HUES48 (cell line): Measurements from ENCODE around the gene SOD2.
"Not testable (repeated sequence)": the region's sequence is repeated elsewhere in the genome, so short reads cannot be mapped to it uniquely, and the experiment has no call there.

Experiments
- H3K27ac ChIP-seq: one replicate; pipeline ENCODE4 v1.7.0; 2013; ENCODE audit warnings: low read depth, low read length, inconsistent platforms
- H3K27me3 ChIP-seq: 2 replicates; pipeline ENCODE4 v1.6.1; 2013; ENCODE audit warnings: mild to moderate bottlenecking, low read length; ENCODE audit not compliant: control insufficient read depth, insufficient read depth
- H3K36me3 ChIP-seq: 2 replicates; pipeline ENCODE4 v1.6.1; 2013; ENCODE audit warnings: low read length; ENCODE audit not compliant: control insufficient read depth, insufficient read depth
- H3K4me1 ChIP-seq: 2 replicates; pipeline ENCODE4 v1.6.1; 2013; ENCODE audit warnings: mild to moderate bottlenecking, low read length; ENCODE audit not compliant: control insufficient read depth, insufficient read depth
- H3K4me3 ChIP-seq: 2 replicates; pipeline ENCODE4 v1.5.1; 2013; ENCODE audit warnings: mild to moderate bottlenecking, low read depth, low read length
- H3K9ac ChIP-seq: 2 replicates; pipeline ENCODE4 v1.6.1; 2013; ENCODE audit warnings: mild to moderate bottlenecking, low read depth, low read length, moderate library complexity
- H3K9me3 ChIP-seq: 2 replicates; pipeline ENCODE4 v1.6.1; 2013; ENCODE audit warnings: low read length; ENCODE audit not compliant: control insufficient read depth, insufficient read depth

Gene SOD2

GRCh38 chr6:159693128-159693893 lies at the start of gene SOD2:
TSS of gene SOD2 (minus strand) at chr6:159693241. CDS start at chr6:159693167, 74 bp downstream.
- Histone ChIP-seq H3K9me3 (no peaks in the 10 kb centered on the region), H3K27me3 (no peaks in the 10 kb centered on the region), H3K4me1 (peaks cover 18% of the 10 kb centered on the region), H3K36me3 (peaks cover 12% of the 10 kb centered on the region), H3K4me3 (peak within 1 kb of the TSS; percentile 69), H3K9ac (peak within 1 kb of the TSS; percentile 92), H3K27ac (peak within 1 kb of the TSS; percentile 90)

GRCh38 chr6:159742165-159742564 lies 49.1 kb upstream of the SOD2 start:
- no peak overlapping the region for H3K27ac ChIP-seq
- no peak overlapping the region for H3K4me3 ChIP-seq
- no peaks in the 10 kb centered on the region for H3K4me1 ChIP-seq
- H3K27me3 ChIP-seq = no peaks in the 10 kb centered on the region
- no peaks in the 10 kb centered on the region for H3K9me3 ChIP-seq
- H3K9ac ChIP-seq = no peak overlapping the region
- peaks cover 100% of the 10 kb centered on the region for H3K36me3 ChIP-seq

GRCh38 chr6:159739341-159739740 lies 46.3 kb upstream of the SOD2 start:
- peaks cover 80% of the 10 kb centered on the region for H3K36me3 ChIP-seq
- no peaks in the 10 kb centered on the region for H3K4me1 ChIP-seq
- no peak overlapping the region for H3K27ac ChIP-seq

DNA sequence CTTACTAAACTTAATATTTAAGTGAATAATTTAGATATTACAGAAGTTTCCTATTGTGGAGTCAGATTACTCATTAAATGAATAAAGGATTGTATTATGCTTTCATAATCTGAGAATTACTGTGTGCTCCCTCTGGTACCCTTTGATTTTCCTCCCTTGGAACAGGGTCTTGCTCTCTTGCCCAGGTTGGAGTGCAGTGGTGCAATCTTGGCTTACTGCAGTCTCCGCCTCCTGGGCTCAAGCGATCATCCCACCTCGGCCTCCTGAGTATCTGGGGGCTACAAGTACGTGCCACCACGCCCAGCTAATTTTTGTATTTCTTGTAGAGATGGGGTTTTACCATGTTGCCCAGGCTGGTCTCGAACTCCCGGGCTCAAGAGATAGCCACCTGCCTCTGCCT lies 43.9 kb upstream of the SOD2 start:
- H3K27ac ChIP-seq = no peak overlapping the region
- no peaks in the 10 kb centered on the region for H3K27me3 ChIP-seq
- no peak overlapping the region for H3K4me3 ChIP-seq
- H3K36me3 ChIP-seq = peaks cover 56% of the 10 kb centered on the region
- H3K4me1 ChIP-seq = no peaks in the 10 kb centered on the region
- no peaks in the 10 kb centered on the region for H3K9me3 ChIP-seq
- H3K9ac ChIP-seq = no peak overlapping the region

More at GRCh38 chr6:159739341-159739740, 46.3 kb upstream of the SOD2 start:
- Histone ChIP-seq H3K27me3 (no peaks in the 10 kb centered on the region), H3K9me3 (no peaks in the 10 kb centered on the region), H3K9ac (no peak overlapping the region), H3K4me3 (no peak overlapping the region)

DNA sequence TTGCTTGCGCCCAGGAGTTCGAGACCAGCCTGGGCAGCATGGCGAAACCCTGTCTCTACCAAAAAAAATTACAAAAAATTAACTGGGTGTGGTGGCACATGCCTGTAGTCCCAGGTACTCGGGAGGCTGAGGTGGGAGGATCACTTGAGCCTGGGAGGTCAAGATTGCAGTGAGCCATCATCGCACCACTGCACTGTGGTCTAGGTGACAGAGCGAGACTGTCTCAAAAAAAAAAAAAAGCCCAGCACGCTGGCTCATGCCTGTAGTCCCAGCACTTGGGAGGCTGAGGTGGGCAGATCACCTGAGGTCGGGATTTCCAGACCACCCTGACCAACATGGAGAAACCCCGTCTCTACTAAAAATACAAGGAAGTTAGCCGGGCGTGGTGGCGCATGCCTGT lies 40.4 kb upstream of the SOD2 start:
- not testable (repeated sequence) for H3K4me3 ChIP-seq, H3K9me3 ChIP-seq, H3K4me1 ChIP-seq, H3K27ac ChIP-seq, H3K9ac ChIP-seq, H3K27me3 ChIP-seq
- H3K36me3 ChIP-seq = peaks cover 34% of the 10 kb centered on the region

DNA sequence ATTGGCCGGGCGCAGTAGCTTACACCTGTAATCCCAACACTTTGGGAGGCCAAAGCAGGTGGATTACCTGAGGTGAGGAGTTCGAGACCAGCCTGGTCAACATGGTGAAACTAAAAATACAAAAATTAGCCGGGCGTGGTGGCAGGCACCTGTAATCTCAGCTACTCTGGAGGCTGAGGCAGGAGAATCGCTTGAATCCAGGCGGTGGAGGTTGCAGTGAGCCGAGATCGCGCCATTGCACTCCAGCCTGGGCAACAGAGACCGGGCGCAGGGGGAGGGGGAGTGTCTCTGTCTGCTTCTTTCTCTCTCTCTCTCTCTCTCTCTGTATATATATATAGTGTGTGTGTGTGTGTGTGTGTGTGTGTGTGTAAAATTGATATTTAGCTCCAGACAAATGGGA lies 39.5 kb upstream of the SOD2 start:
- not testable (repeated sequence) for H3K27ac ChIP-seq, H3K27me3 ChIP-seq, H3K4me1 ChIP-seq, H3K9ac ChIP-seq, H3K4me3 ChIP-seq, H3K9me3 ChIP-seq
- peaks cover 25% of the 10 kb centered on the region for H3K36me3 ChIP-seq

- Histone ChIP-seq H3K27me3 (no peaks in the 10 kb centered on the region), H3K9me3 (no peaks in the 10 kb centered on the region), H3K4me1 (peaks cover 16% of the 10 kb centered on the region), H3K9ac (no peak overlapping the region), H3K4me3 (peak overlapping the region; percentile 81; the same call in 1 of the 2 replicates), H3K36me3 (peaks cover 14% of the 10 kb centered on the region; the same call in 1 of the 2 replicates), H3K27ac (no peak overlapping the region)
Observed at GRCh38 chr6:159730332-159730676, 37.3 kb upstream of the SOD2 start.

- Histone ChIP-seq H3K27ac (no peak overlapping the region), H3K4me3 (peak overlapping the region; percentile 81), H3K9ac (no peak overlapping the region), H3K27me3 (no peaks in the 10 kb centered on the region), H3K4me1 (peaks cover 16% of the 10 kb centered on the region), H3K36me3 (peaks cover 14% of the 10 kb centered on the region; the same call in 1 of the 2 replicates), H3K9me3 (no peaks in the 10 kb centered on the region)
Observed at GRCh38 chr6:159729598-159730331, 36.7 kb upstream of the SOD2 start.

- Histone ChIP-seq H3K36me3 (peaks cover 14% of the 10 kb centered on the region; the same call in 1 of the 2 replicates), H3K4me3 (peak overlapping the region; percentile 81), H3K9me3 (no peaks in the 10 kb centered on the region), H3K4me1 (peaks cover 16% of the 10 kb centered on the region), H3K9ac (peak overlapping the region; percentile 95), H3K27me3 (no peaks in the 10 kb centered on the region), H3K27ac (peak overlapping the region; percentile 100)
Observed at GRCh38 chr6:159728531-159728964, 35.5 kb upstream of the SOD2 start.

- Histone ChIP-seq H3K4me1 (peaks cover 16% of the 10 kb centered on the region), H3K36me3 (peaks cover 14% of the 10 kb centered on the region; the same call in 1 of the 2 replicates), H3K27ac (peak overlapping the region; percentile 100)
Observed at GRCh38 chr6:159727717-159728445, 34.8 kb upstream of the SOD2 start.

More at GRCh38 chr6:159727717-159728445, 34.8 kb upstream of the SOD2 start:
- H3K9ac ChIP-seq = peak overlapping the region; percentile 95
- peak overlapping the region; percentile 81 for H3K4me3 ChIP-seq
- H3K9me3 ChIP-seq = no peaks in the 10 kb centered on the region
- no peaks in the 10 kb centered on the region for H3K27me3 ChIP-seq
